ENCODE measurements around the gene DHDDS. TPM values are rescaled to one million over a fixed set of nuclear protein-coding genes. Genes with fewer than 3 reads are reported as not detected.

The DHDDS gene
- total and polyA plus RNA-seq, 4 donors, result 18.0 to 46.4 (median 33.9) TPM

DNA sequence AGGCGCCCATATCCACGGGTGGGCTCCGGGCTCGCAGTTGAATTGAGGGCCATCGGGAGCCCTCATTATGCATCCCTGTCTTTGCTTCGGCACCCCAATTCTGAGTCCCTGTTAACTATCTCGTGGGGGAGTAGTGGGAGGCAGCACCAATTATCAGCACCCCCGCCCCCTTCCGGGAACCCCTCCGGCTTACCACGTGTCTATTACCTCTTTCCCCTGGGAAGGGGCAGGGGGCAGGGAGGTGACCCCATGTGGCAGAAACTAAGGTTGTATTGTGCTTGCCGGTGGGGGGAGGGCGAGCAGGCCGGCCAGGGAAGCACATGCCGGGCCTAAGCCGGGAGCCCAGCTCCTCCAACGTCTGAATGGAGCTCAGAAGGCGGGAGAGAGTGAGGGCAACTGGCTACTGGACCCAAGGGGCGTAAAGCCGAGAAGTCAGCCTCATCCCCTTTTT lies 20.5 kb upstream of the DHDDS start:
- ATAC-seq (ENCODE audit: low FRiP score) (no peak), DNase-seq (no peak)
- Histone ChIP-seq H3K36me3 (ENCODE audit: control insufficient read depth in 1 of 2, insufficient read depth in 2 of 2, low read length in 1 of 2) (no peaks in the 10 kb centered on the region), H3K4me1 (ENCODE audit: control insufficient read depth in 1 of 2, insufficient read depth in 2 of 2, low read length in 2 of 2) (no peaks in the 10 kb centered on the region), H3K4me3 (ENCODE audit: low read length in 2 of 2) (no peak overlapping the region), H3K27me3 (ENCODE audit: control insufficient read depth in 1 of 2, insufficient read depth in 2 of 2, low read length in 1 of 2) (no peaks in the 10 kb centered on the region), H3K27ac (ENCODE audit: low read depth in 1 of 2, low read length in 2 of 2) (no peak overlapping the region), H3K9me3 (ENCODE audit: control insufficient read depth, low read length) (no peaks in the 10 kb centered on the region)
- 4 to 5% methylated on average over 20 of the region's 20 CpGs for whole genome bisulfite sequencing, 2 donors
- intact Hi-C loops (cut with DNase I), result no loop called here

- WGBS, 2 donors, result 9 to 15% methylated on average over 9 of the region's 9 CpGs
- Histone ChIP-seq H3K27me3 (ENCODE audit: control insufficient read depth in 1 of 2, insufficient read depth in 2 of 2, low read length in 1 of 2) (no peaks in the 10 kb centered on the region), H3K9me3 (ENCODE audit: control insufficient read depth, low read length) (no peaks in the 10 kb centered on the region), H3K36me3 (ENCODE audit: control insufficient read depth in 1 of 2, insufficient read depth in 2 of 2, low read length in 1 of 2) (no peaks in the 10 kb centered on the region), H3K27ac (ENCODE audit: low read depth in 1 of 2, low read length in 2 of 2) (no peak overlapping the region), H3K4me3 (ENCODE audit: low read length in 2 of 2) (no peak overlapping the region), H3K4me1 (ENCODE audit: control insufficient read depth in 1 of 2, insufficient read depth in 2 of 2, low read length in 2 of 2) (no peaks in the 10 kb centered on the region)
- no peak for ATAC-seq (ENCODE audit: low FRiP score)
- intact Hi-C loops (cut with DNase I), result no loop called here
- DNase-seq, result no peak
Measured at GRCh38 chr1:26412180-26412840, 19.8 kb upstream of the DHDDS start.

- Histone ChIP-seq H3K27me3 (ENCODE audit: control insufficient read depth in 1 of 2, insufficient read depth in 2 of 2, low read length in 1 of 2) (no peaks in the 10 kb centered on the region), H3K36me3 (ENCODE audit: control insufficient read depth in 1 of 2, insufficient read depth in 2 of 2, low read length in 1 of 2) (no peaks in the 10 kb centered on the region), H3K4me3 (ENCODE audit: low read length in 2 of 2) (no peak overlapping the region), H3K27ac (ENCODE audit: low read depth in 1 of 2, low read length in 2 of 2) (no peak overlapping the region), H3K9me3 (ENCODE audit: control insufficient read depth, low read length) (no peaks in the 10 kb centered on the region), H3K4me1 (ENCODE audit: control insufficient read depth in 1 of 2, insufficient read depth in 2 of 2, low read length in 2 of 2) (no peaks in the 10 kb centered on the region)
- 0 to 10% methylated on average over 1 of the region's 1 CpG for WGBS, 2 donors
- DNase-seq (no peak), ATAC-seq (ENCODE audit: low FRiP score) (no peak)
- intact Hi-C loops (cut with DNase I), result no loop called here
Measured at GRCh38 chr1:26413031-26413430, 19.1 kb upstream of the DHDDS start.

GRCh38 chr1:26417111-26417759 lies 14.9 kb upstream of the DHDDS start:
- Histone ChIP-seq H3K27me3 (ENCODE audit: control insufficient read depth in 1 of 2, insufficient read depth in 2 of 2, low read length in 1 of 2) (no peaks in the 10 kb centered on the region), H3K27ac (ENCODE audit: low read depth in 1 of 2, low read length in 2 of 2) (no peak overlapping the region), H3K36me3 (ENCODE audit: control insufficient read depth in 1 of 2, insufficient read depth in 2 of 2, low read length in 1 of 2) (no peaks in the 10 kb centered on the region), H3K4me3 (ENCODE audit: low read length in 2 of 2) (no peak overlapping the region), H3K4me1 (ENCODE audit: control insufficient read depth in 1 of 2, insufficient read depth in 2 of 2, low read length in 2 of 2) (no peaks in the 10 kb centered on the region), H3K9me3 (ENCODE audit: control insufficient read depth, low read length) (no peaks in the 10 kb centered on the region)
- 22 to 23% methylated on average over 9 of the region's 9 CpGs for WGBS, 2 donors
- ATAC-seq (ENCODE audit: low FRiP score), result peak; percentile 80
- intact Hi-C loops (cut with DNase I), result no loop called here
- peak; percentile 79 to 90 for DNase-seq

- intact Hi-C loops (cut with DNase I), result no loop called here
- Histone ChIP-seq H3K4me3 (ENCODE audit: low read length in 2 of 2) (no peak overlapping the region), H3K27ac (ENCODE audit: low read depth in 1 of 2, low read length in 2 of 2) (no peak overlapping the region), H3K9me3 (ENCODE audit: control insufficient read depth, low read length) (no peaks in the 10 kb centered on the region), H3K27me3 (ENCODE audit: control insufficient read depth in 1 of 2, insufficient read depth in 2 of 2, low read length in 1 of 2) (no peaks in the 10 kb centered on the region), H3K4me1 (ENCODE audit: control insufficient read depth in 1 of 2, insufficient read depth in 2 of 2, low read length in 2 of 2) (no peaks in the 10 kb centered on the region), H3K36me3 (ENCODE audit: control insufficient read depth in 1 of 2, insufficient read depth in 2 of 2, low read length in 1 of 2) (no peaks in the 10 kb centered on the region)
- no peak for DNase-seq
- 9 to 17% methylated on average over 5 of the region's 5 CpGs for WGBS, 2 donors
- ATAC-seq (ENCODE audit: low FRiP score), result no peak
Measured at GRCh38 chr1:26418865-26419349, 13.2 kb upstream of the DHDDS start.

DNA sequence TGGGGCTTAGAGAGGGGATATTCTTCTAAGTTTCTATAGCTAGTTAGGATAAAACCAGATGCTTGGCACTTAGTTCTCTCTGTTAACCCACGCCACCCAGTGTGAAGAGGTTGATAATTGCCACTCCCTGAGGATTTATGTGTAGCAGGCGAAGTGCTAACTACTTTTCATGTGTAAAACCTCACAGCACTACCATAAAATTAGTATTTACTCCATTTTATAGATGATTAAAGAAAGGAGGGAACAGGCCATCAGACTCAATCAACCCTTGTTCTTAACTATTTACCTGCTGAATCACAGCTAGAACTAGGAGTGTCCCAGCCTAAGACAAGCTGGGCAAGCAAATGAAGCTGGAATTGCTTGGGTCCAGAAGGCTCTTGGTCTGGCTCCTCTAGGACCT lies 12.6 kb upstream of the DHDDS start:
- Histone ChIP-seq H3K9me3 (ENCODE audit: control insufficient read depth, low read length) (no peaks in the 10 kb centered on the region), H3K27me3 (ENCODE audit: control insufficient read depth in 1 of 2, insufficient read depth in 2 of 2, low read length in 1 of 2) (no peaks in the 10 kb centered on the region), H3K36me3 (ENCODE audit: control insufficient read depth in 1 of 2, insufficient read depth in 2 of 2, low read length in 1 of 2) (no peaks in the 10 kb centered on the region), H3K27ac (ENCODE audit: low read depth in 1 of 2, low read length in 2 of 2) (no peak overlapping the region), H3K4me1 (ENCODE audit: control insufficient read depth in 1 of 2, insufficient read depth in 2 of 2, low read length in 2 of 2) (no peaks in the 10 kb centered on the region), H3K4me3 (ENCODE audit: low read length in 2 of 2) (no peak overlapping the region)
- intact Hi-C loops (cut with DNase I), result no loop called here
- WGBS, 2 donors, result 64 to 75% methylated on average over 2 of the region's 2 CpGs
- DNase-seq (no peak), ATAC-seq (ENCODE audit: low FRiP score) (no peak)

DNA sequence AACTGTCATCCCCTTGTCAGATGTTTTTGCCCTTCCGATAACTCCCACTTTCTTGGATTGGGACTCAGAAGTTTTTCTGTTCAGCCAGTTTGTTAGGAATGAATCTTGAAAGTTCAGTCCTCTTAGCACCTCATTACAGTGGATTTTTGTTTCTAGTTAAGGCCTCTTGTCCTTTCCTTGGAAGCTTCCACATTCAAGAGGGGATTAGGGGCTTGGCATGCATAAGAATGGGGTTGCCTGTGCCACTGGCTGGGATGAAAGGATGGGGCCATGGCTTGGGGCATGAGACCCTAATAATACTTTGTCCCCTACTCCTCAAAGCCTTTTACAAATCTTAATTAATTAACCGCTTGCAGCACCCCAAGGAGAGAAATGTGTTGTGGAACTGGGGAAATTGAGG lies 2.4 kb upstream of the DHDDS start:
- 74 to 78% methylated on average over 2 of the region's 2 CpGs for WGBS, 2 donors
- H3K4me3 ChIP-seq (ENCODE audit: low read length in 2 of 2), result no peak overlapping the region
- no peaks in the 10 kb centered on the region for H3K9me3 ChIP-seq (ENCODE audit: control insufficient read depth, low read length)
- H3K4me1 ChIP-seq (ENCODE audit: control insufficient read depth in 1 of 2, insufficient read depth in 2 of 2, low read length in 2 of 2), result peaks cover 0 to 2% of the 10 kb centered on the region in 2 donors
- DNase-seq (no peak), ATAC-seq (ENCODE audit: low FRiP score) (no peak)
- no peak overlapping the region for H3K27ac ChIP-seq (ENCODE audit: low read depth in 1 of 2, low read length in 2 of 2)
- no peaks in the 10 kb centered on the region for H3K27me3 ChIP-seq (ENCODE audit: control insufficient read depth in 1 of 2, insufficient read depth in 2 of 2, low read length in 1 of 2)
- H3K36me3 ChIP-seq (ENCODE audit: control insufficient read depth in 1 of 2, insufficient read depth in 2 of 2, low read length in 1 of 2), result no peaks in the 10 kb centered on the region
- intact Hi-C loops (cut with DNase I), result loop anchor here in 1 of 2 donors (5.0 kb wide), 1 partner anchor 43 kb away; the partner anchor contains the start of gene HMGN2

DNA sequence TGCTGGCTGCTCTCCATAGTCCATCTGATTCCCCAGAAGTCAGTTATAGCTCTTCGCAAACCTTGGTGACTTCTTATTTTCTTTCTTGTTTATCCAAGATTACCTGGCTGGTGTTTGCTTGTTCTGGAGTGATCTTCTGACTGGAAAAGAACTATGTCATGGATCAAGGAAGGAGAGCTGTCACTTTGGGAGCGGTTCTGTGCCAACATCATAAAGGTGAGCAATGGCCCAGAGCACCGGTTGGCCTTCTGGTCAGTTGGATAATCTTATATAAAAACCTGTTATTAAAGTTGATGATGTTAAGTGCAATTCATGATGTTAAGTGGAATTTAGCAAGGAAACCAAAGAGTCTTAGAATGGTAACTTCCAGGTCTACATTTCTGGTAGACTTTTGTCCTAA lies 672 bp downstream of the DHDDS start:
- 34 to 36% methylated on average over 3 of the region's 3 CpGs for WGBS, 2 donors

More for the DNA sequence above, 672 bp downstream of the DHDDS start:
- ATAC-seq (ENCODE audit: low FRiP score) (no peak), DNase-seq (no peak)
- Histone ChIP-seq H3K27ac (ENCODE audit: low read depth in 1 of 2, low read length in 2 of 2) (peak overlapping the region in 1 of 2 donors; percentile 42), H3K27me3 (ENCODE audit: control insufficient read depth in 1 of 2, insufficient read depth in 2 of 2, low read length in 1 of 2) (no peaks in the 10 kb centered on the region), H3K4me1 (ENCODE audit: control insufficient read depth in 1 of 2, insufficient read depth in 2 of 2, low read length in 2 of 2) (peaks cover 0 to 2% of the 10 kb centered on the region in 2 donors), H3K36me3 (ENCODE audit: control insufficient read depth in 1 of 2, insufficient read depth in 2 of 2, low read length in 1 of 2) (peaks cover 0 to 1% of the 10 kb centered on the region in 2 donors), H3K4me3 (ENCODE audit: low read length in 2 of 2) (peak overlapping the region; percentile 61 to 82), H3K9me3 (ENCODE audit: control insufficient read depth, low read length) (no peaks in the 10 kb centered on the region)
- intact Hi-C loops (cut with DNase I), result loop anchor here in 1 of 2 donors (5.0 kb wide), 1 partner anchor 40 kb away; the partner anchor contains the start of gene HMGN2
